ENCODE data around the gene COMMD1.

The COMMD1 gene

GRCh38 chr2:61959381-61960293 is 54.2 kb downstream of the COMMD1 start:
- TF ChIP-seq ZNF274 (IDR thresholded peaks at IDR 0.05; ENCODE audit: low read depth, low read length) (no peak), YY1 (IDR thresholded peaks at IDR 0.05; ENCODE audit: insufficient read depth, insufficient read length) (no peak), SUZ12 (IDR thresholded peaks at IDR 0.05; ENCODE audit: extremely low read depth, insufficient read depth, insufficient read length) (no peak)
- Histone ChIP-seq H3K4me3 (ENCODE audit: insufficient read length, low read depth) (no peak overlapping the region), H3K9ac (ENCODE audit: insufficient read length, low read depth) (no peak overlapping the region), H3K36me3 (ENCODE audit: insufficient read depth, insufficient read length, low read length) (no peaks in the 10 kb centered on the region), H3K4me1 (ENCODE audit: insufficient read depth, insufficient read length) (no peaks in the 10 kb centered on the region), H3K27me3 (ENCODE audit: insufficient read depth, insufficient read length) (no peaks in the 10 kb centered on the region), H3K9me3 (ENCODE audit: insufficient read depth, low read length) (peaks cover 18% of the 10 kb centered on the region)
- DNase-seq (ENCODE audit: low read depth, low spot score) = no peak

GRCh38 chr2:61961231-61961901 is 55.9 kb downstream of the COMMD1 start:
- Histone ChIP-seq H3K36me3 (ENCODE audit: insufficient read depth, insufficient read length, low read length) (no peaks in the 10 kb centered on the region), H3K27me3 (ENCODE audit: insufficient read depth, insufficient read length) (no peaks in the 10 kb centered on the region), H3K9me3 (ENCODE audit: insufficient read depth, low read length) (peaks cover 18% of the 10 kb centered on the region), H3K4me1 (ENCODE audit: insufficient read depth, insufficient read length) (no peaks in the 10 kb centered on the region), H3K4me3 (ENCODE audit: insufficient read length, low read depth) (no peak overlapping the region), H3K9ac (ENCODE audit: insufficient read length, low read depth) (no peak overlapping the region)
- DNase-seq (ENCODE audit: low read depth, low spot score) = no peak
- TF ChIP-seq ZNF274 (IDR thresholded peaks at IDR 0.05; ENCODE audit: low read depth, low read length) (no peak), YY1 (IDR thresholded peaks at IDR 0.05; ENCODE audit: insufficient read depth, insufficient read length) (no peak), SUZ12 (IDR thresholded peaks at IDR 0.05; ENCODE audit: extremely low read depth, insufficient read depth, insufficient read length) (no peak)

- no peaks in the 10 kb centered on the region for H3K4me1 ChIP-seq (ENCODE audit: insufficient read depth, insufficient read length)
- no peak overlapping the region for H3K9ac ChIP-seq (ENCODE audit: insufficient read length, low read depth)
- H3K36me3 ChIP-seq (ENCODE audit: insufficient read depth, insufficient read length, low read length) = no peaks in the 10 kb centered on the region
- H3K9me3 ChIP-seq (ENCODE audit: insufficient read depth, low read length) = peaks cover 18% of the 10 kb centered on the region
- no peak overlapping the region for H3K4me3 ChIP-seq (ENCODE audit: insufficient read length, low read depth)
- DNase-seq (ENCODE audit: low read depth, low spot score) = no peak
- TF ChIP-seq ZNF274 (IDR thresholded peaks at IDR 0.05; ENCODE audit: low read depth, low read length) = no peak
- TF ChIP-seq YY1 (IDR thresholded peaks at IDR 0.05; ENCODE audit: insufficient read depth, insufficient read length) = no peak
- no peak for TF ChIP-seq SUZ12 (IDR thresholded peaks at IDR 0.05; ENCODE audit: extremely low read depth, insufficient read depth, insufficient read length)
- no peaks in the 10 kb centered on the region for H3K27me3 ChIP-seq (ENCODE audit: insufficient read depth, insufficient read length)
These were observed 56.9 kb downstream of the COMMD1 start for GRCh38 chr2:61962095-61962984.

GRCh38 chr2:61966087-61966727 is 60.7 kb downstream of the COMMD1 start:
- H3K36me3 ChIP-seq (ENCODE audit: insufficient read depth, insufficient read length, low read length) = no peaks in the 10 kb centered on the region
- no peak overlapping the region for H3K4me3 ChIP-seq (ENCODE audit: insufficient read length, low read depth)
- TF ChIP-seq YY1 (IDR thresholded peaks at IDR 0.05; ENCODE audit: insufficient read depth, insufficient read length) = no peak
- TF ChIP-seq ZNF274 (IDR thresholded peaks at IDR 0.05; ENCODE audit: low read depth, low read length) = no peak
- no peak for TF ChIP-seq SUZ12 (IDR thresholded peaks at IDR 0.05; ENCODE audit: extremely low read depth, insufficient read depth, insufficient read length)
- no peak overlapping the region for H3K9ac ChIP-seq (ENCODE audit: insufficient read length, low read depth)
- no peaks in the 10 kb centered on the region for H3K27me3 ChIP-seq (ENCODE audit: insufficient read depth, insufficient read length)
- no peaks in the 10 kb centered on the region for H3K4me1 ChIP-seq (ENCODE audit: insufficient read depth, insufficient read length)
- H3K9me3 ChIP-seq (ENCODE audit: insufficient read depth, low read length) = no peaks in the 10 kb centered on the region
- DNase-seq (ENCODE audit: low read depth, low spot score) = no peak

GRCh38 chr2:61967262-61967661 is 61.8 kb downstream of the COMMD1 start:
- Histone ChIP-seq H3K36me3 (ENCODE audit: insufficient read depth, insufficient read length, low read length) (no peaks in the 10 kb centered on the region), H3K9me3 (ENCODE audit: insufficient read depth, low read length) (no peaks in the 10 kb centered on the region), H3K4me3 (ENCODE audit: insufficient read length, low read depth) (no peak overlapping the region), H3K4me1 (ENCODE audit: insufficient read depth, insufficient read length) (no peaks in the 10 kb centered on the region), H3K9ac (ENCODE audit: insufficient read length, low read depth) (no peak overlapping the region), H3K27me3 (ENCODE audit: insufficient read depth, insufficient read length) (no peaks in the 10 kb centered on the region)
- no peak for DNase-seq (ENCODE audit: low read depth, low spot score)
- TF ChIP-seq SUZ12 (IDR thresholded peaks at IDR 0.05; ENCODE audit: extremely low read depth, insufficient read depth, insufficient read length) (no peak), YY1 (IDR thresholded peaks at IDR 0.05; ENCODE audit: insufficient read depth, insufficient read length) (no peak), ZNF274 (IDR thresholded peaks at IDR 0.05; ENCODE audit: low read depth, low read length) (no peak)

GRCh38 chr2:61969376-61969775 is 63.9 kb downstream of the COMMD1 start:
- Histone ChIP-seq H3K9me3 (ENCODE audit: insufficient read depth, low read length) (no peaks in the 10 kb centered on the region), H3K4me1 (ENCODE audit: insufficient read depth, insufficient read length) (no peaks in the 10 kb centered on the region), H3K4me3 (ENCODE audit: insufficient read length, low read depth) (no peak overlapping the region), H3K27me3 (ENCODE audit: insufficient read depth, insufficient read length) (no peaks in the 10 kb centered on the region), H3K36me3 (ENCODE audit: insufficient read depth, insufficient read length, low read length) (no peaks in the 10 kb centered on the region), H3K9ac (ENCODE audit: insufficient read length, low read depth) (no peak overlapping the region)
- TF ChIP-seq YY1 (IDR thresholded peaks at IDR 0.05; ENCODE audit: insufficient read depth, insufficient read length) = no peak
- TF ChIP-seq SUZ12 (IDR thresholded peaks at IDR 0.05; ENCODE audit: extremely low read depth, insufficient read depth, insufficient read length) = no peak
- TF ChIP-seq ZNF274 (IDR thresholded peaks at IDR 0.05; ENCODE audit: low read depth, low read length) = no peak
- DNase-seq (ENCODE audit: low read depth, low spot score) = no peak

Measured in NT2/D1 (cell line).